A673 (cell line): ENCODE data around the gene AURKAIP1. TPM values are rescaled to one million over a fixed set of nuclear protein-coding genes. Genes with fewer than 3 reads are reported as not detected.
"Not testable (repeated sequence)": the region's sequence is repeated elsewhere in the genome, so short reads cannot be mapped to it uniquely, and the experiment has no call there.

Source experiments
- BruUV-seq: library from RNA; stranded (reverse); fragments of 400-500 nt; replicated peaks from 2 replicates; lab custom pipeline; 2021; lab: Mats Ljungman, UMichigan
- CTCF ChIA-PET: fragments of 300-600 bp; sonication (Branson Sonifier 250); formaldehyde crosslinking; loops from one replicate; lab custom pipeline; 2022; ENCODE audit warnings: antibody characterized with exemption; lab: Charles Lee
- POLR2A ChIA-PET: fragments of 300-600 bp; sonication (Branson Sonifier 250); formaldehyde crosslinking; loops from one replicate; lab custom pipeline; 2022; ENCODE audit warnings: antibody characterized with exemption; ENCODE audit not compliant: low non-redundant PET; lab: Charles Lee
- DNase-seq: peaks from one replicate; pipeline ENCODE4 v3.0.0-alpha.2; 2015; ENCODE audit warnings: low spot score
- H3K27ac ChIP-seq: fragments of 200-600 bp; sonication (generic); 2 replicates; pipeline ENCODE4 v1.5.1; 2016; ENCODE audit warnings: mixed run types, low read depth, mild to moderate bottlenecking, mixed read lengths, antibody characterized with exemption, low read length; ENCODE audit not compliant: poor library complexity, severe bottlenecking
- H3K27me3 ChIP-seq: fragments of 200-600 bp; sonication (generic); replicated peaks from 2 replicates; pipeline ENCODE4 v1.6.1; 2017; ENCODE audit warnings: mixed run types, low read depth, mild to moderate bottlenecking, mixed read lengths, antibody characterized with exemption, low read length; ENCODE audit not compliant: insufficient read depth, poor library complexity
- H3K36me3 ChIP-seq: fragments of 200-600 bp; sonication (generic); 2 replicates; pipeline ENCODE4 v1.6.1; 2016; ENCODE audit warnings: mixed run types, mild to moderate bottlenecking, mixed read lengths, antibody characterized with exemption, low read length; ENCODE audit not compliant: insufficient read depth, poor library complexity, severe bottlenecking
- H3K4me1 ChIP-seq: fragments of 200-600 bp; sonication (generic); 2 replicates; pipeline ENCODE4 v1.6.1; 2017; ENCODE audit warnings: mixed run types, mild to moderate bottlenecking, mixed read lengths, antibody characterized with exemption, low read length; ENCODE audit not compliant: insufficient read depth, poor library complexity, severe bottlenecking
- H3K4me3 ChIP-seq: fragments of 200-600 bp; sonication (generic); 2 replicates; pipeline ENCODE4 v1.5.1; 2016; ENCODE audit warnings: low read depth, mixed run types, mild to moderate bottlenecking, mixed read lengths, low read length; ENCODE audit not compliant: poor library complexity, severe bottlenecking
- H3K9me3 ChIP-seq: fragments of 200-600 bp; sonication (generic); 2 replicates; pipeline ENCODE4 v1.6.1; 2016; ENCODE audit warnings: mixed run types, low read depth, mild to moderate bottlenecking, mixed read lengths, antibody characterized with exemption, low read length; ENCODE audit not compliant: poor library complexity, severe bottlenecking
- EZH2 ChIP-seq: fragments of 200-600 bp; sonication (generic); IDR thresholded peaks from 2 replicates; pipeline ENCODE4 v1.6.1; 2017; ENCODE audit warnings: borderline replicate concordance, low read depth, mild to moderate bottlenecking, mixed read lengths, antibody characterized with exemption, low read length; ENCODE audit not compliant: poor library complexity, severe bottlenecking
- intact Hi-C: fragments of 100-400 bp; cut with micrococcal nuclease; formaldehyde crosslinking; loops from one replicate; pipeline ENCODE4 v1.10.0; 2022; ENCODE audit not compliant: unreplicated experiment
- total RNA-seq: library from RNA; stranded (reverse); gene quantifications from 2 replicates; pipeline ENCODE4 v1.2.3, GENCODE V29; 2021
- TF ChIP-seq, protein P1 (sequence below): fragments of 300-800, 200-600 bp; sonication (generic); conservative IDR thresholded peaks from 2 replicates; pipeline ENCODE4 v1.5.1; 2017; ENCODE audit warnings: low read depth, mild to moderate bottlenecking, antibody characterized with exemption, low read length, moderate library complexity, mixed read lengths

AURKAIP1 gene
- total RNA-seq, 1 experiment from 2014 or later: 172 TPM

DNA sequence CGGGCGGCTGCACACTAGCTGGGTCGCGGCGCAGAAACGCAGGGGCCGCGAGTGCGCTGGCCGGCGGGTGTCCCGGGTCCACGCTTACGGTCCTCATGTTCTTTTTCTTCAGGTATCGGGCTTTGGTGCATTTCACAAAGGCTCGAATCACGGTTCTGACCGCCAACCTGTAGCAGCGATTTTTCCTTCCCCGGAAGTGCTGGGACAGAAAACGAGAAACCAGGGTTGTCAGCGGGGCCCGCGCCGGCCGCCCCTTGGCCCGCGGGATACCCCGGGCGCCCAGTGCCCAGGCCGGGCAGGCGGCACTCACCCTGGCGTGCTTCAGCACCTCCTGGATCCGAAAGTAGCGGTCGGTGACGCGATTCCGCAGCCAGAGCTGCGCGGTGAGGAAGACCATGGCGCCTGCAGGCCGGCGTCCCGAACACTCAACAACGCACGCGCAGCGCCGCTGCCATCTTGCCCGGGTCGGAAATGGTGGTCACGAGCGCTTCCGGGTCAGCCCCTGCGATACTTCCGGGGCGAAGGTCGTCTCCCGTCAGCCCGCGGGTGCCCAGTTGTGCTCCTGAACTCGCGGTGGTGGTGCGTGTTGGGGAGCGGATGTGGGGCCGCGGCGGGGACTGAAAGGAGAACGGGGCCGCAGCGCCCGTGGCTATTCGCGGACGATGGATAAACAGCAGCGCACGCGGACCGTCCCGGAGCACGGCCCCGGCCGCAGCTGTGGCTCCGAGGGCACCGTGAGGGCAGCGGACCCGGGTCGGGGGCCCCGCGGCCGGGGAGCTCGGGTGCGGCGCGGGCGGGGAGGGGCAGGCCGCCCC, 32.0 kb upstream of the AURKAIP1 start, which contains the start of gene MRPL20:
Gene MRPL20, minus strand, starts transcription at position 473 of the 815 bp plus-strand sequence. Its CDS starts 76 bp downstream, at position 397.
- CTCF ChIA-PET: interaction anchor here (1.0 kb wide), 1 partner anchor 13 kb away, joined by 4 read pairs; no protein-coding TSS in a partner anchor
- Histone ChIP-seq H3K4me1 (peaks cover 19% of the 10 kb centered on the region), H3K27me3 (no peaks in the 10 kb centered on the region), H3K4me3 (peak within 1 kb of the TSS; percentile 98), H3K9me3 (no peaks in the 10 kb centered on the region), H3K27ac (peak within 1 kb of the TSS; percentile 94), H3K36me3 (peaks cover 36% of the 10 kb centered on the region)
- no TSS peak for BruUV-seq
- no peak for TF ChIP-seq EZH2
- TF ChIP-seq, protein P1, sequence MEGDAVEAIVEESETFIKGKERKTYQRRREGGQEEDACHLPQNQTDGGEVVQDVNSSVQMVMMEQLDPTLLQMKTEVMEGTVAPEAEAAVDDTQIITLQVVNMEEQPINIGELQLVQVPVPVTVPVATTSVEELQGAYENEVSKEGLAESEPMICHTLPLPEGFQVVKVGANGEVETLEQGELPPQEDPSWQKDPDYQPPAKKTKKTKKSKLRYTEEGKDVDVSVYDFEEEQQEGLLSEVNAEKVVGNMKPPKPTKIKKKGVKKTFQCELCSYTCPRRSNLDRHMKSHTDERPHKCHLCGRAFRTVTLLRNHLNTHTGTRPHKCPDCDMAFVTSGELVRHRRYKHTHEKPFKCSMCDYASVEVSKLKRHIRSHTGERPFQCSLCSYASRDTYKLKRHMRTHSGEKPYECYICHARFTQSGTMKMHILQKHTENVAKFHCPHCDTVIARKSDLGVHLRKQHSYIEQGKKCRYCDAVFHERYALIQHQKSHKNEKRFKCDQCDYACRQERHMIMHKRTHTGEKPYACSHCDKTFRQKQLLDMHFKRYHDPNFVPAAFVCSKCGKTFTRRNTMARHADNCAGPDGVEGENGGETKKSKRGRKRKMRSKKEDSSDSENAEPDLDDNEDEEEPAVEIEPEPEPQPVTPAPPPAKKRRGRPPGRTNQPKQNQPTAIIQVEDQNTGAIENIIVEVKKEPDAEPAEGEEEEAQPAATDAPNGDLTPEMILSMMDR: no peak
- intact Hi-C loops: loop anchor here (1.0 kb wide), 1 partner anchor 32 kb away; the partner anchor contains the start of gene AURKAIP1
- DNase-seq: peak; percentile 96
- POLR2A ChIA-PET: interaction anchor here (1.0 kb wide), 1 partner anchor 32 kb away, joined by 3 read pairs; the partner anchor contains the start of gene AURKAIP1

DNA sequence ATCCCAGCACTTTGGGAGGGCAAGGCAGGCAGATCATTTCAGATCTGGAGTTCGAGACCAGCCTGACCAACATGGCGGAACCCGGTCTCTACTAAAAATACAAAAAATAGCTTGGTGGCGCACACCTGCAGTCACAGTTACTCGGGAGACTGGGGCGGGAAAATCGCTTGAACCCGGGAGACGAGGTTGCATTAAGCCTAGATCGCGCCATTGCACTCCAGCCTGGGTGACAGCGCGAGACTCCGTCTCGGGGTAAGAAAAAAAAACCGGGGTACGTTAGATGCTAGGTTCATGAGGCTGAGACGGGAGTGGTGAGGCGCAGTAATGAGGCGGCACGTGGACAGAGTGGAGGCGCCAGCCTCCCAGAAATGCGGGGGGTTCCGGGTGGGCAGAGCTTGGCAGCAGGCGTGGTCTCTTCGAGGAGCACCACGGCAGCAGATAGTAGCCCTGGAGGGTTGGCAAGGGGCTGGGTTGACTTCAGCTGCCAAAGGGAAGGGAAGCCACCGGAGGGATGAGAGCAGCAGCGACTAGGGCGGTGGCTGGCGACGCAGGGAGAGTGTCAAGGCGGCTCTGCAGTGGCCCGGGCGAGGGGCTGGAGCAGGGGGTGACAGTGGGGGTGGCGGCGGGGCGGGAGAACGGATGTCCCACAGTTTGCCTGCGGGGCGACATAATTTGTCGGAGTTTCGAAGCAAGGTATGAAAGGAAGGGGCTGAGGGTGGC, 31.3 kb upstream of the AURKAIP1 start:
- Histone ChIP-seq H3K27me3 (no peaks in the 10 kb centered on the region), H3K9me3 (no peaks in the 10 kb centered on the region), H3K36me3 (peaks cover 43% of the 10 kb centered on the region), H3K27ac (peak overlapping the region; percentile 94), H3K4me1 (peaks cover 19% of the 10 kb centered on the region), H3K4me3 (peak overlapping the region; percentile 98)
- POLR2A ChIA-PET: no interaction called here
- no TSS peak for BruUV-seq
- intact Hi-C loops: no loop called here
- no peak for DNase-seq
- CTCF ChIA-PET: no interaction called here
- no peak for TF ChIP-seq EZH2
- TF ChIP-seq, protein P1: no peak

DNA sequence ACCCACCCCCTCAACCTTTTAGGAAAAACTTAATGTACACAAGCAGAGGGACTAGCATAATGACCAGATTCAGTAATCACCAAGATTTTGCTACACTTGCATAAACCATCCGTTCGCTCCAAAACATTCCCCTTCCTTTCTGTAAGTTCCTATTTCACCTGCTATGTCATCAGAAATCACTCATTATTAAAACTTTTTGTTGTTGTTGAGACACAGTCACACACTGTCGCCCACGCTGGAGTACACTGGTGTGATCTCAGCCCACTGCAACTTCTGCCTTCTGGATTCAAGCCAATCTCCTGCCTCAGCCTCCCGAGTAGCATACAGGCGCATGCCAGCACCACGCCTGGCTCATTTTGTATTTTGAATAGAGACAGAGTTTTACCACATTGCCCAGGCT, 28.6 kb upstream of the AURKAIP1 start:
- no TSS peak for BruUV-seq
- H3K4me3 ChIP-seq: no peak overlapping the region
- no peak for TF ChIP-seq EZH2
- TF ChIP-seq, protein P1: no peak
- H3K27ac ChIP-seq: peak overlapping the region; percentile 14
- ChIA-PET POLR2A (no interaction called here), CTCF (no interaction called here)
- H3K9me3 ChIP-seq: no peaks in the 10 kb centered on the region
- H3K36me3 ChIP-seq: peaks cover 51% of the 10 kb centered on the region
- intact Hi-C loops: no loop called here
- H3K27me3 ChIP-seq: no peaks in the 10 kb centered on the region
- peaks cover 18% of the 10 kb centered on the region for H3K4me1 ChIP-seq
- no peak for DNase-seq

DNA sequence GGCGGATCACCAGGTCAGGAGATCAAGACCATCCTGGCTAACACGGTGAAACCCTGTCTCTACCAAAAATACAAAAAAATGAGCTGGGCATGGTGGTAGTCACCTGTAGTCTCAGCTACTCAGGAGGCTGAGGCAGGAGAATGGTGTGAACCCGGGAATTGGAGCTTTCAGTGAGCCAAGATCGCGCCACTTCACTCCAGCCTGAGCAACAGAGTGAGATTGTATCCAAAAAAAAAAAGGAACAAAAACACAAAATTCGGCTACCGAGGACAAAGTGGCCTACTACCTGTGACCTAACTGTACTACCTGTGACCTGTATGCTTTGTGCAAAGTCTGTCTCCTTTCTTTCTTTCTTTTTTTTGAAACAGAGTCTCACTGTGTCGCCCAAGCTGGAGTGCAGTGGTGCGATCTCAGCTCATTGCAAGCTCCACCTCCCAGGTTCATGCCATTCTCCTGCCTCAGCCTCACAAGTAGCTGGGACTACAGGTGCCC, 27.9 kb upstream of the AURKAIP1 start:
- Histone ChIP-seq H3K4me1 (peaks cover 14% of the 10 kb centered on the region), H3K36me3 (peaks cover 50% of the 10 kb centered on the region)
- DNase-seq, H3K27me3 ChIP-seq, BruUV-seq, H3K9me3 ChIP-seq, POLR2A ChIA-PET, H3K27ac ChIP-seq, H3K4me3 ChIP-seq, intact Hi-C loops: not testable (repeated sequence)
- CTCF ChIA-PET: interaction anchor here (0.7 to 1.0 kb wide), 2 partner anchors 25 to 33 kb away, joined by 3 to 4 read pairs; no protein-coding TSS in a partner anchor
